Fibroblast of lung (primary cell): ENCODE results near the gene NOL3. TPM values are rescaled to one million over a fixed set of nuclear protein-coding genes. Genes with fewer than 3 reads are reported as not detected.

ENCODE experiments used
- DNase-seq, 2 donors: peaks; one replicate each; pipeline versions ENCODE4 v3.0.0 to v3.0.0-alpha.2; 2010; ENCODE audit warnings: low read depth in 2 of 2
- H2AFZ ChIP-seq: 2 replicates; pipeline ENCODE4 v1.5.1; 2012; ENCODE audit warnings: low read length, control low read depth, inconsistent platforms
- H3K27ac ChIP-seq: 2 replicates; pipeline ENCODE4 v1.5.1; 2011; ENCODE audit warnings: low read length, control low read depth; ENCODE audit not compliant: insufficient read depth
- H3K27me3 ChIP-seq: 2 replicates; pipeline ENCODE4 v1.5.1; 2011; ENCODE audit warnings: mild to moderate bottlenecking, low read length; ENCODE audit not compliant: control insufficient read depth, insufficient read depth
- H3K36me3 ChIP-seq: 2 replicates; pipeline ENCODE4 v1.5.1; 2011; ENCODE audit warnings: low read length; ENCODE audit not compliant: control insufficient read depth, insufficient read depth
- H3K4me1 ChIP-seq: 2 replicates; pipeline ENCODE4 v1.5.1; 2011; ENCODE audit warnings: low read length; ENCODE audit not compliant: control insufficient read depth, insufficient read depth; ENCODE audit errors: extremely low read depth
- H3K4me2 ChIP-seq: 2 replicates; pipeline ENCODE4 v1.5.1; 2011; ENCODE audit warnings: low read length, control low read depth; ENCODE audit not compliant: insufficient read depth; ENCODE audit errors: extremely low read depth
- H3K4me3 ChIP-seq, 4 experiments: fragments of 200-600 bp in 1 of 4; sonication (generic) in 1 of 4; replicated peaks in 1 of 4; 2 replicates each; pipeline ENCODE4 v1.5.1; 2011 to 2016; ENCODE audit warnings: low read length in 4 of 4, low read depth in 3 of 4, mild to moderate bottlenecking in 3 of 4, control low read depth in 2 of 4, inconsistent platforms in 1 of 4, mixed read lengths in 1 of 4; ENCODE audit not compliant: insufficient read depth in 1 of 4; ENCODE audit errors: control extremely low read depth in 1 of 4
- H3K79me2 ChIP-seq: 2 replicates; pipeline ENCODE4 v1.5.1; 2012; ENCODE audit warnings: mild to moderate bottlenecking, low read length, inconsistent platforms; ENCODE audit not compliant: control insufficient read depth, insufficient read depth
- H3K9ac ChIP-seq: 2 replicates; pipeline ENCODE4 v1.5.1; 2011; ENCODE audit warnings: mild to moderate bottlenecking, low read length, control low read depth; ENCODE audit not compliant: insufficient read depth
- H3K9me3 ChIP-seq: 2 replicates; pipeline ENCODE4 v1.5.1; 2012; ENCODE audit warnings: low read depth, low read length; ENCODE audit not compliant: control insufficient read depth, insufficient read depth
- H4K20me1 ChIP-seq: 2 replicates; pipeline ENCODE4 v1.5.1; 2011; ENCODE audit warnings: low read length; ENCODE audit not compliant: control insufficient read depth, insufficient read depth; ENCODE audit errors: extremely low read depth
- EZH2 ChIP-seq: IDR thresholded peaks from 2 replicates; pipeline ENCODE4 v1.5.1; 2012; ENCODE audit warnings: low read length, control low read depth, mild to moderate bottlenecking; ENCODE audit errors: missing control alignments
- polyA plus RNA-seq, 2 donors: library from polyadenylated mRNA; depleted of rRNA in 1 of 2; stranded (reverse) in 1 of 2; unstranded in 1 of 2; fragments of >200 nt; gene quantifications; 2 replicates each; pipeline ENCODE4 v1.2.1, GENCODE V29; 2011 to 2012; ENCODE audit warnings: missing spikeins in 1 of 2
- total RNA-seq: library from RNA; depleted of rRNA; stranded (reverse); fragments of >200 nt; gene quantifications from 2 replicates; pipeline ENCODE4 v1.2.1, GENCODE V29; 2014
- TF ChIP-seq, protein P1 (sequence below), 2 donors: IDR thresholded peaks in 1 of 2; conservative IDR thresholded peaks in 1 of 2; 1 replicate in 1 of 2; 2 replicates in 1 of 2; pipeline ENCODE4 v1.5.1; 2011 to 2012; ENCODE audit warnings: low read length in 2 of 2, control low read depth in 1 of 2, inconsistent platforms in 1 of 2, low read depth in 1 of 2, mild to moderate bottlenecking in 1 of 2

The NOL3 gene
- total and polyA plus RNA-seq, 2 donors (not counting 1 experiment from before 2014, with no cell fraction given): 8.0 to 23.3 TPM

DNA sequence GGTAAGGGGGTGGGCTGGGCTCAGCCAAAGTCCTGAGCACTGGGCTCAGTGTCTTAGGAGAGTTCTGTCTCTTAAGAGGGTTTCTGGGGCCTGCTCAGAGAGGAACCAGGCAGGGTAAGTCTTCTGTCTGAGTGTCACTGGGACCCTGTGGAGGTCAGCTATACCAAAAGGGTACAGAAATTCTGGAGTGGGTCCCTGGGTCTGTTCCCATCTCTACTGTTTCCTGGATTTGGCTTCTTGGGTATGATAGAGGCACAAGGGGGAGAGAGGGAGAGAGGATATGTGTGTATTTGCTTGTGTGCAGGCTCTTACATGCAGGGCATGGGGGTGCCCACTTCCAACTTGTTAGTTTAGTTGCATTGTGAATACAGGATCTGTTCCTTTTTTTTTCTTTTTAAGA lies 23.2 kb downstream of the NOL3 start:
- Histone ChIP-seq H3K9me3 (no peaks in the 10 kb centered on the region), H3K36me3 (peaks cover 30% of the 10 kb centered on the region), H3K4me2 (peak overlapping the region; percentile 65), H2AFZ (no peak overlapping the region), H3K9ac (no peak overlapping the region), H3K4me3 (peak overlapping the region in 3 of 4 experiments; percentile 82 to 93 (median 93)), H3K27me3 (no peaks in the 10 kb centered on the region), H3K27ac (no peak overlapping the region), H4K20me1 (no peaks in the 10 kb centered on the region), H3K79me2 (peaks cover 27% of the 10 kb centered on the region), H3K4me1 (peaks cover 19% of the 10 kb centered on the region)
- no peak for TF ChIP-seq EZH2
- TF ChIP-seq, protein P1, sequence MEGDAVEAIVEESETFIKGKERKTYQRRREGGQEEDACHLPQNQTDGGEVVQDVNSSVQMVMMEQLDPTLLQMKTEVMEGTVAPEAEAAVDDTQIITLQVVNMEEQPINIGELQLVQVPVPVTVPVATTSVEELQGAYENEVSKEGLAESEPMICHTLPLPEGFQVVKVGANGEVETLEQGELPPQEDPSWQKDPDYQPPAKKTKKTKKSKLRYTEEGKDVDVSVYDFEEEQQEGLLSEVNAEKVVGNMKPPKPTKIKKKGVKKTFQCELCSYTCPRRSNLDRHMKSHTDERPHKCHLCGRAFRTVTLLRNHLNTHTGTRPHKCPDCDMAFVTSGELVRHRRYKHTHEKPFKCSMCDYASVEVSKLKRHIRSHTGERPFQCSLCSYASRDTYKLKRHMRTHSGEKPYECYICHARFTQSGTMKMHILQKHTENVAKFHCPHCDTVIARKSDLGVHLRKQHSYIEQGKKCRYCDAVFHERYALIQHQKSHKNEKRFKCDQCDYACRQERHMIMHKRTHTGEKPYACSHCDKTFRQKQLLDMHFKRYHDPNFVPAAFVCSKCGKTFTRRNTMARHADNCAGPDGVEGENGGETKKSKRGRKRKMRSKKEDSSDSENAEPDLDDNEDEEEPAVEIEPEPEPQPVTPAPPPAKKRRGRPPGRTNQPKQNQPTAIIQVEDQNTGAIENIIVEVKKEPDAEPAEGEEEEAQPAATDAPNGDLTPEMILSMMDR (conservative IDR thresholded peaks at IDR 0.05 in 1 of 2, IDR thresholded peaks at IDR 0.05 in 1 of 2; ENCODE audit: low read depth in 1 of 2, low read length in 2 of 2): no peak
- no peak for DNase-seq

DNA sequence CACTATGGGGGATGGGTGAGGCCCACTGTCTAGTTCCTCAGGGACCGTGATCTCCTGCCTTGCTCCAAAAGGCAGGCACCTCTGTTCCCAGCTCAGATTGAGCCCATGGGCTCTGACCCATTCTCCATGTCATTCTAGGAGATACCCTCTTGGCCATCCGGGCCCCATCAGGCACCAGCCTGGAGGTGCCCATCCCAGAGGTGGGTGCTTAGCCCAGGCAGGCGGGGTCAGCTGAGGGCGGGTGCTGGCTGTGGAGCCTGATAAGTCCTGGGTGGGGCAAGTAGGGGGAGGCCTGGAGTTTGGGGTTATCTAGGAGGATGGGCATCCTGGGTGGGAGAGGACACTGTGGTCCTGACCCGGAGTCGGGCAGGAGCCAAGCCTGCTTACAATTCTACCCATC lies 23.9 kb downstream of the NOL3 start:
- peaks cover 30% of the 10 kb centered on the region for H3K36me3 ChIP-seq
- no peak for TF ChIP-seq EZH2
- TF ChIP-seq, protein P1 (conservative IDR thresholded peaks at IDR 0.05 in 1 of 2, IDR thresholded peaks at IDR 0.05 in 1 of 2; ENCODE audit: low read depth in 1 of 2, low read length in 2 of 2): no peak
- H3K27ac ChIP-seq: no peak overlapping the region
- no peaks in the 10 kb centered on the region for H4K20me1 ChIP-seq
- no peaks in the 10 kb centered on the region for H3K9me3 ChIP-seq
- H3K9ac ChIP-seq: no peak overlapping the region
- H3K79me2 ChIP-seq: peaks cover 27% of the 10 kb centered on the region
- H2AFZ ChIP-seq: no peak overlapping the region
- H3K4me2 ChIP-seq: no peak overlapping the region
- no peaks in the 10 kb centered on the region for H3K27me3 ChIP-seq
- no peak for DNase-seq
- no peak overlapping the region for H3K4me3 ChIP-seq
- peaks cover 19% of the 10 kb centered on the region for H3K4me1 ChIP-seq

DNA sequence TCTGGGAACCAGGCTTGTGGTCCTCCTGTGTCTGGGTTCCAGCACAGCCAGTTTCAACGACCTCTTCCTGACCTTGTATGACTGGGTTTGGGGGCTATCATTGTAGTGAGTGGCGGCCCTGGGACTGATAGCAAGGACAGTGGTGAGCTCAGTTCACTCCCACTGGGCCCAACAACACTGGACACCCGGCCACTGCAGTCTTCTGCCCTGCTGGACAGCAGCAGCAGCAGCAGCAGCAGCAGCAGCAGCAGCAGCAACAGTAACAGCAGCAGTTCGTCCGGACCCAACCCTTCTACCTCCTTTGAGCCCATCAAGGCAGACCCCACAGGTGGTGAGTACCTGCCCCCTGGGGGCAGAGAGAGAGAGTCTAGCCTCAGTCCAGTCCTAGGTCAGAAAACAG lies 25.3 kb downstream of the NOL3 start:
- no peaks in the 10 kb centered on the region for H3K9me3 ChIP-seq
- H3K27me3 ChIP-seq: no peaks in the 10 kb centered on the region
- H2AFZ ChIP-seq: no peak overlapping the region
- peaks cover 27% of the 10 kb centered on the region for H3K79me2 ChIP-seq
- no peak overlapping the region for H3K9ac ChIP-seq
- peaks cover 39% of the 10 kb centered on the region for H3K36me3 ChIP-seq
- no peak overlapping the region for H3K4me3 ChIP-seq
- DNase-seq: no peak
- no peak overlapping the region for H3K27ac ChIP-seq
- H3K4me2 ChIP-seq: no peak overlapping the region
- peaks cover 19% of the 10 kb centered on the region for H3K4me1 ChIP-seq
- TF ChIP-seq, protein P1 (conservative IDR thresholded peaks at IDR 0.05 in 1 of 2, IDR thresholded peaks at IDR 0.05 in 1 of 2; ENCODE audit: low read depth in 1 of 2, low read length in 2 of 2): no peak
- no peak for TF ChIP-seq EZH2
- H4K20me1 ChIP-seq: no peaks in the 10 kb centered on the region
